Body of pancreas (tissue), 4 donors: ENCODE results near the gene KIFAP3. TPM values are rescaled to one million over a fixed set of nuclear protein-coding genes. Genes with fewer than 3 reads are reported as not detected.

ENCODE experiments used
- ATAC-seq: fragments of 150-250 bp; one replicate; pipeline ENCODE4 v1.9.1; 2016
- DNase-seq, 4 donors: peaks; one replicate each; pipeline ENCODE4 v3.0.0-alpha.2; 2019
- H3K27ac ChIP-seq, 4 donors: fragments of 200-600 bp; sonication (generic); 1 replicate in 3 of 4; 2 replicates in 1 of 4; pipeline versions ENCODE4 v1.5.1 to v1.6.1; 2016 to 2019; ENCODE audit warnings: mild to moderate bottlenecking in 1 of 4, mixed read lengths in 1 of 4, moderate library complexity in 1 of 4
- H3K27me3 ChIP-seq, 2 donors: fragments of 200-600 bp; sonication (generic); one replicate each; pipeline ENCODE4 v1.6.0; 2016; ENCODE audit warnings: mild to moderate bottlenecking in 1 of 2
- H3K36me3 ChIP-seq, 2 donors: fragments of 200-600 bp; sonication (generic); replicated peaks in 1 of 2; 2 replicates each; pipeline ENCODE4 v1.5.1; 2016; ENCODE audit warnings: low read depth in 2 of 2; ENCODE audit not compliant: insufficient read depth in 1 of 2
- H3K4me1 ChIP-seq: fragments of 200-600 bp; sonication (generic); one replicate; pipeline ENCODE4 v1.6.0; 2016
- H3K4me3 ChIP-seq, 2 donors: fragments of 200-600 bp; sonication (generic); 1 replicate in 1 of 2; 2 replicates in 1 of 2; pipeline ENCODE4 v1.5.1; 2016 to 2019
- H3K9me3 ChIP-seq, 3 donors: fragments of 200-600 bp; sonication (generic); 1 replicate in 2 of 3; 2 replicates in 1 of 3; pipeline ENCODE4 v1.5.1; 2016
- CTCF ChIP-seq, 7 experiments: fragments of 450-650 bp in 4 of 7; fragments of 200-600 bp in 3 of 7; sonication (generic) in 3 of 7; IDR thresholded peaks; one replicate each; pipeline ENCODE4 v1.5.1; 2016 to 2019; ENCODE audit warnings: antibody characterized with exemption in 7 of 7
- POLR2A ChIP-seq, 3 donors: fragments of 450-650 bp; IDR thresholded peaks; one replicate each; pipeline ENCODE4 v1.6.1; 2016; ENCODE audit warnings: antibody characterized with exemption in 3 of 3, mild to moderate bottlenecking in 2 of 3
- WGBS, 2 donors: methylation state at CpG; one replicate each; pipeline ENCODE4 v1.1.5; 2017; 5-methylcytosine and 5-hydroxymethylcytosine counted together
- intact Hi-C: fragments of 100-400 bp; cut with DNase I; formaldehyde crosslinking; loops from one replicate; pipeline ENCODE4 v1.15.1; 2023
- total RNA-seq, 2 donors: library from RNA; depleted of rRNA; stranded (reverse); fragments of >200 nt; gene quantifications; one replicate each; pipeline ENCODE4 v1.1.0, GENCODE V29; 2016

Gene KIFAP3
- total RNA-seq, 2 donors from 2014 or later: 9.6 to 16.9 TPM

GRCh38 chr1:169968174-169968573, 106.3 kb downstream of the KIFAP3 start:
- H3K4me1 ChIP-seq: no peaks in the 10 kb centered on the region
- intact Hi-C loops: no loop called here
- DNase-seq (no peak), ATAC-seq (no peak)
- no peak overlapping the region for H3K27ac ChIP-seq
- H3K36me3 ChIP-seq: no peaks in the 10 kb centered on the region
- H3K4me3 ChIP-seq: no peak overlapping the region
- no peaks in the 10 kb centered on the region for H3K9me3 ChIP-seq
- no peak for TF ChIP-seq POLR2A (IDR thresholded peaks at IDR 0.05)
- TF ChIP-seq CTCF (IDR thresholded peaks at IDR 0.05): no peak
- WGBS, 2 donors: 73% methylated on average over 4 of the region's 4 CpGs
- no peaks in the 10 kb centered on the region for H3K27me3 ChIP-seq

GRCh38 chr1:169964206-169964605, 110.3 kb downstream of the KIFAP3 start:
- H3K27ac ChIP-seq: no peak overlapping the region
- intact Hi-C loops: no loop called here
- 85 to 87% methylated on average over 4 of the region's 4 CpGs for WGBS, 2 donors
- H3K4me1 ChIP-seq: no peaks in the 10 kb centered on the region
- DNase-seq (no peak), ATAC-seq (no peak)
- no peaks in the 10 kb centered on the region for H3K36me3 ChIP-seq
- H3K9me3 ChIP-seq: no peaks in the 10 kb centered on the region
- no peak for TF ChIP-seq POLR2A (IDR thresholded peaks at IDR 0.05)
- no peak for TF ChIP-seq CTCF (IDR thresholded peaks at IDR 0.05)
- H3K4me3 ChIP-seq: no peak overlapping the region
- no peaks in the 10 kb centered on the region for H3K27me3 ChIP-seq

GRCh38 chr1:169959686-169960085, 114.8 kb downstream of the KIFAP3 start:
- H3K27me3 ChIP-seq: no peaks in the 10 kb centered on the region
- intact Hi-C loops: no loop called here
- H3K9me3 ChIP-seq: no peaks in the 10 kb centered on the region
- DNase-seq (no peak), ATAC-seq (no peak)
- no peak overlapping the region for H3K27ac ChIP-seq
- TF ChIP-seq CTCF (IDR thresholded peaks at IDR 0.05) (no peak), POLR2A (IDR thresholded peaks at IDR 0.05) (no peak)
- H3K4me3 ChIP-seq: no peak overlapping the region
- no peaks in the 10 kb centered on the region for H3K36me3 ChIP-seq
- H3K4me1 ChIP-seq: no peaks in the 10 kb centered on the region

- ATAC-seq (no peak), DNase-seq (no peak)
- no peak overlapping the region for H3K27ac ChIP-seq
- no peaks in the 10 kb centered on the region for H3K9me3 ChIP-seq
- no peaks in the 10 kb centered on the region for H3K36me3 ChIP-seq
- no peaks in the 10 kb centered on the region for H3K27me3 ChIP-seq
- no peak overlapping the region for H3K4me3 ChIP-seq
- intact Hi-C loops: no loop called here
- 80 to 87% methylated on average over 3 of the region's 3 CpGs for WGBS, 2 donors
- no peaks in the 10 kb centered on the region for H3K4me1 ChIP-seq
- no peak for TF ChIP-seq POLR2A (IDR thresholded peaks at IDR 0.05)
- no peak for TF ChIP-seq CTCF (IDR thresholded peaks at IDR 0.05)
These were observed 115.5 kb downstream of the KIFAP3 start for GRCh38 chr1:169958987-169959386.

- DNase-seq: no peak
- Histone ChIP-seq H3K36me3 (peaks cover 0 to 1% of the 10 kb centered on the region in 2 donors), H3K27me3 (no peaks in the 10 kb centered on the region), H3K4me3 (no peak overlapping the region), H3K27ac (no peak overlapping the region), H3K4me1 (no peaks in the 10 kb centered on the region), H3K9me3 (no peaks in the 10 kb centered on the region)
- WGBS, 2 donors: 87 to 88% methylated on average over 3 of the region's 3 CpGs
- intact Hi-C loops: no loop called here
- ATAC-seq: no peak
- TF ChIP-seq POLR2A (IDR thresholded peaks at IDR 0.05) (no peak), CTCF (IDR thresholded peaks at IDR 0.05) (no peak)
These were observed 116.6 kb downstream of the KIFAP3 start for GRCh38 chr1:169957884-169958283.
